Activated naive CD4-positive, alpha-beta T cell treated with anti-CD3 and anti-CD28 coated beads for 36 hours (primary cell): ENCODE results near the gene MAN1C1. TPM values are rescaled to one million over a fixed set of nuclear protein-coding genes. Genes with fewer than 3 reads are reported as not detected.
A peak's percentile ranks its signal among the peaks of the same experiment; 100 is the strongest.

Source experiments
- CTCF ChIA-PET: fragments of 350-600 bp; sonication (Branson Sonifier 250); formaldehyde crosslinking; loops from one replicate; lab custom pipeline; 2021; ENCODE audit warnings: antibody characterized with exemption; lab: Charles Lee
- DNase-seq: peaks from one replicate; pipeline ENCODE4 v3.0.0-alpha.2; 2020
- H3K27ac Mint-ChIP-seq: one replicate; pipeline ENCODE4 v1.8.0; 2021; ENCODE audit warnings: mild to moderate bottlenecking, mixed read lengths
- H3K27me3 Mint-ChIP-seq: one replicate; pipeline ENCODE4 v1.8.0; 2021; ENCODE audit warnings: low read depth, mixed read lengths
- H3K36me3 Mint-ChIP-seq: one replicate; pipeline ENCODE4 v1.8.0; 2021; ENCODE audit warnings: low read depth, mixed read lengths
- H3K4me1 Mint-ChIP-seq: one replicate; pipeline ENCODE4 v1.8.0; 2021; ENCODE audit warnings: low read depth, mixed read lengths
- H3K4me3 Mint-ChIP-seq: one replicate; pipeline ENCODE4 v1.8.0; 2021; ENCODE audit warnings: mild to moderate bottlenecking, moderate library complexity, mixed read lengths
- H3K9me3 Mint-ChIP-seq: one replicate; pipeline ENCODE4 v1.8.0; 2021; ENCODE audit warnings: mixed read lengths
- intact Hi-C: fragments of 100-400 bp; cut with micrococcal nuclease; formaldehyde crosslinking; loops from one replicate; pipeline ENCODE4 v1.15.1; 2023
- total RNA-seq, 2 experiments: library from RNA; stranded (reverse); gene quantifications; one replicate each; pipeline ENCODE4 v1.2.3, GENCODE V29; 2021

MAN1C1 gene
- total RNA-seq, 2 experiments from 2014 or later: 4.9 to 6.3 TPM

DNA sequence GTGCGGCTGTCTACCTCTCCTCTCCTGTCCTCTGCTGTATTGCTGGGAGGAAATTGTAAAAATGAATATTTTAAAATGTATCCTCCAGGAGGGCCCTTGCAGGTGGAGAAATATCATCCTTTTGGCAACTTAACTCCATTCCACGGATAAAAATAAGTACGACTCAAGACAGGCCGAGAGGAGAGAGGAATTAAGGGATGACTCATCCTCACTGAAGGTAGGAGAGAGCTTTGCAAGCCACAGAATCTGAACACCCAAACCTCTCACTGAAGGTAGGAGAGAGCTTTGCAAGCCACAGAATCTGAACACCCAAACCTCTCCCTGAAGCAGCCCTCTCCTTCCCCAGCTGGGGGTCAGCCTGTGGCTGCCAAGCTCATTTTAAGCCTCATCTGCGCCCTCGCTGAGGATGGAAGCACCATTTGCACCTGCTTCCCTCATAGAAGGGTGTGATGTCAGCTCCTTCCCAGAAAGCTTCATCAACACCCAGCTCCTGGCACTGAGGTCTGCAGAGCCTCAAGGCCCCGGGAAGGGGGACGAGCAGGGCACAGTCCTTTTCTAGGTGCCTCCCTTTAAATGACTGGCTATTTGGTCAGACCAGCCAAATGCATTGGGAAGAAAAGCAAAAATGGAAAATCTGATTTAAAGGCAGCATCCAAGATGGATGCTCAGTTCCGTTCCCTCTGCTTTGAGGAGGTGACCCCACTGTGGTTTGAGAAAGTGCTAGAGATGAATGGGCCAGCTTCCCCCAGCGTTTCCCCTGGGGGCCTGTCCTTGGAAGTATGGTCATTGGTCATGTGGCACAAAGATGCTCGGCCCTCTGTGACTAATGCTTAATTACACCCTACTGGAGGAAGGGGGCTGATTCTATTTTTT, 170.5 kb downstream of the MAN1C1 start:
- H3K9me3 Mint-ChIP-seq: no peaks in the 10 kb centered on the region
- H3K4me1 Mint-ChIP-seq: peaks cover 4% of the 10 kb centered on the region
- H3K4me3 Mint-ChIP-seq: no peak overlapping the region
- H3K27ac Mint-ChIP-seq: no peak overlapping the region
- no peaks in the 10 kb centered on the region for H3K27me3 Mint-ChIP-seq
- intact Hi-C loops: no loop called here
- no peak for DNase-seq
- H3K36me3 Mint-ChIP-seq: no peaks in the 10 kb centered on the region
- CTCF ChIA-PET: interaction anchor here (0.6 to 1.7 kb wide), 5 partner anchors 9 to 360 kb away, joined by 3 to 7 read pairs (median 4); no protein-coding TSS in a partner anchor

DNA sequence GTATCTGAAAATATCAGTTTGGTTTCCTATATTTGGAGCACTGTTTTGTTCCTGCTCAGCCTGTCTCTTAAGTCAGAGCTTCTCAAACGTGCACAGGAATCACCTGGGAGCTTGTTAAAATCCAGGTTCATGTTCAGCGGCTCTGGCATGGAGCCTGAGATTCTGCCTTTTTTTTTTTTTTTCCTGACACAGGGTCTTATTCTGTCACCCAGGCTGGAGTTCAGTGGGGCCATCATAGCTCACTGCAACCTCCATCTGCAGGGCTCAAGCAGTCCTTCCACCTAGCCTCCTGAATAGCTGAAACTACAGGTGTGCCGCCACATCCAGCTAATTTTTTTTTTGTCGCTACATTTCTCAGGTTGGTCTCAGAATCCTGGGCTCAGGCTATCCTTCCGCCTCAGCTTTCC, 171.2 kb downstream of the MAN1C1 start:
- H3K36me3 Mint-ChIP-seq: no peaks in the 10 kb centered on the region
- peaks cover 4% of the 10 kb centered on the region for H3K4me1 Mint-ChIP-seq
- H3K9me3 Mint-ChIP-seq: no peaks in the 10 kb centered on the region
- no peak overlapping the region for H3K4me3 Mint-ChIP-seq
- intact Hi-C loops: no loop called here
- H3K27ac Mint-ChIP-seq: no peak overlapping the region
- H3K27me3 Mint-ChIP-seq: no peaks in the 10 kb centered on the region
- CTCF ChIA-PET: interaction anchor here (0.6 to 1.7 kb wide), 5 partner anchors 8 to 360 kb away, joined by 3 to 7 read pairs (median 4); no protein-coding TSS in a partner anchor
- no peak for DNase-seq

DNA sequence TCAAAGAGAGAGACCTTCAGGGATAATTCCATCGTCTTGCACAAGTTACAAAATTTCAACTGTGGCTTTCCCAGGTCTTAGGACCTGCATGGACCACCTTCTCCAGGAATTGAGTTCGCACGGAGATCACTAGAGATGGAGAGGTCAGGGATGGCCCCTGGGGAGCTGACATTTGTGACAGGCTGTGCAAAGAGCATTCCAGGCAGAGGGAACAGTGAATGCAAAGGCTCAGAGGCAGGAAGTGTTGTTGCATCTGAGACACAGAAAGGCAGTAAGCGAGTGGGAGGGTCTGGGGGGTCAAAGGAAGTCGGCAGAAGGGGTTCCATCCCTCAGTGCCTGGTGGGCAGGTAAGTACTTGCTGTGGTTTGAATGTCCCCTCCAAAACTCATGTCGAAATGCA, 173.9 kb downstream of the MAN1C1 start:
- peaks cover 19% of the 10 kb centered on the region for H3K4me1 Mint-ChIP-seq
- H3K27ac Mint-ChIP-seq: no peak overlapping the region
- H3K9me3 Mint-ChIP-seq: no peaks in the 10 kb centered on the region

DNA sequence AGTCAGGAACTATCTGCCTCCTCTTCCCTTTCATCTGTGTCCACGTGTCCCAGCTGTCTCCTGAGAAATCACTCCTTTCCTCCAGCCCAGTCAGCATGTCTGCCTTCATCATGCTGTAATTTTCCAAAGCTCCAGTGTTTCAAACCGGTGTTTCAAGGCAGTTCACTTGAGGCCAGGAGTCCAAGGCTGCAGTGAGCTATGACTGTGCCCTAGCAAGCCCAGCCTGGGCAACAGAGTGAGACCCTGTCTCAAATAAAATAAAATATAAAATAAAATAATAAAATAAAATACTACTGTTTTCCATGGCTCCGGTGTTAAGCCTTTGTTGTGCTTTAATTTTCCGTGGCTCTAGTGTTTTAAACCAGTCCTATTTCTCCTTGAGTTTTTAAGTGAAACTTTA, 175.5 kb downstream of the MAN1C1 start:
- intact Hi-C loops: no loop called here
- Mint-ChIP-seq H3K9me3 (no peaks in the 10 kb centered on the region), H3K27ac (no peak overlapping the region), H3K4me3 (no peak overlapping the region), H3K36me3 (no peaks in the 10 kb centered on the region), H3K4me1 (peaks cover 32% of the 10 kb centered on the region), H3K27me3 (no peaks in the 10 kb centered on the region)
- DNase-seq: no peak
- CTCF ChIA-PET: interaction anchor here (1.4 to 5.5 kb wide), 2 partner anchors 9 to 182 kb away, joined by 4 to 46 read pairs; no protein-coding TSS in a partner anchor

More for the DNA sequence above, 173.9 kb downstream of the MAN1C1 start:
- intact Hi-C loops: no loop called here
- DNase-seq: no peak
- CTCF ChIA-PET: no interaction called here
- H3K4me3 Mint-ChIP-seq: no peak overlapping the region
- H3K36me3 Mint-ChIP-seq: no peaks in the 10 kb centered on the region
- H3K27me3 Mint-ChIP-seq: no peaks in the 10 kb centered on the region

DNA sequence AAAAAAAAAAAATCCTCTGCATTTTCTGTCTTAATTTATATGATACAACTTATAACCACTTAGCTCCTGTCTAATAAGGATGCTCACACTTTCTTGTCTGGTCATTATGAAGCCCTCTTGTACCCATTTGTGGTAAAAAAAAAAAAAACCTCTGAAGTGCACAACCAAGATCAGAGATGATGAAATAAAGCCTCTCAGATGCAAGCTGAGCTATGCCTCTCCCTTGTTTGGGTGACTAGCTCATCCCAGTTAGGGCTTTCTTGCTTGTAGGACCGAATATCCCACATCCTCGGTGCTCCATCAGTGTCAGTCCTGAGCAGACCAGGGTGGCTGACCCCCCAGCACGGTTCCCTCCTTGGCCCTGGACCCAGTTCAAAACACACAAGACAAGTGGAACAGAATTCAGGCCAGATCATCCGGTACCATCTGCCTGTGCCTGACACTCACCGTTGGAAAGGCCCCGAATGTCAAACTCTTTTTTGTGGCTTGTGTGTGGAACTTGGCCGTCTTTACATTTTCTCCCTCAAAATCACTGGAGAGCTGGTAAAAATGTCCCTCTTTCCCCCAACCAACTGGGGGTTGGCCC, 177.1 kb downstream of the MAN1C1 start:
- Mint-ChIP-seq H3K4me3 (no peak overlapping the region), H3K36me3 (no peaks in the 10 kb centered on the region), H3K4me1 (peaks cover 41% of the 10 kb centered on the region), H3K27ac (no peak overlapping the region), H3K27me3 (no peaks in the 10 kb centered on the region), H3K9me3 (no peaks in the 10 kb centered on the region)
- CTCF ChIA-PET: interaction anchor here (0.6 to 5.5 kb wide), 7 partner anchors 8 to 273 kb away, joined by 3 to 46 read pairs (median 4); no protein-coding TSS in a partner anchor
- DNase-seq: no peak
- intact Hi-C loops: no loop called here

DNA sequence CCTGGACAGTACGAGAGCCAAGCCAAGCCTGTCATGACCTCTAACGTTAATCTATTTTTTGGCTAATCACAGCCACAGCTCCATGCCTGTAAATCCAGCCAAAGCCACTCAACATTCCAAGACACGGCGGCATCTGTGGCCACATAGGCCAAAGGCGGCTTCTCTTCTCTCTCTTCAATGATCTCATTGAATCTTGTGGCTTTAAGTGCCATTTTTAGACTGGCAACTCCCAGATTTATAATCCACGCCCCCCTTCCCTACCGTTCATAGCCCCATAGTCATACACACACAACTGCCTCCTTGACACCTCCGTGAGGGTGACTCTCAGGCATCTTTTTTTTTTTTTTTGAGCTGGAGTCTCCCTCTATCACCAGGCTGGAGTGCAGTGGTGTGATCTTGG, 177.7 kb downstream of the MAN1C1 start:
- CTCF ChIA-PET: interaction anchor here (1.2 to 5.5 kb wide), 4 partner anchors 20 to 184 kb away, joined by 3 to 46 read pairs (median 4); no protein-coding TSS in a partner anchor
- H3K9me3 Mint-ChIP-seq: no peaks in the 10 kb centered on the region
- no peak overlapping the region for H3K4me3 Mint-ChIP-seq
- no peak for DNase-seq
- peak overlapping the region; percentile 2 for H3K27ac Mint-ChIP-seq
- intact Hi-C loops: no loop called here
- no peaks in the 10 kb centered on the region for H3K27me3 Mint-ChIP-seq
- H3K36me3 Mint-ChIP-seq: no peaks in the 10 kb centered on the region
- H3K4me1 Mint-ChIP-seq: peaks cover 41% of the 10 kb centered on the region

DNA sequence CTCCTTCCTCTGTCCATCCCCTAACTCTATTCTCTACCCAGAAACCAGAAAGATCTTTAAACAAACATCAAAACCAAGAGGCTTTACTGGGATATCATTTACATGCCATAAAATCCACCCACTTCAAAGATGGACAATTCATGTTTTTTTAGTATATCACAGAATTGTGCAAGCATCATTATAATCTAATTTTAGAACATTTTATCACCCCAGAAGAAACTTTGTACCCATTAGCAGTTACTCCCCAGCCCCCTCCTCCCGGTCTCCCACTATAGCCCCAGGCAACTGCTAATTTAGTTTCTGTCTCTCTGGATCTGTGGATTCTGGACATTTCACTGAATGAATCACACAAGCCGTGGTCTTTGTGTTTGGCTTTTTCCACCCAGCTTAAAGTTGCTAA, 178.6 kb downstream of the MAN1C1 start:
- intact Hi-C loops: loop anchor here (5.0 kb wide), 3 partner anchors 83 to 248 kb away; no protein-coding TSS in a partner anchor
- Mint-ChIP-seq H3K27me3 (no peaks in the 10 kb centered on the region), H3K36me3 (no peaks in the 10 kb centered on the region), H3K27ac (no peak overlapping the region), H3K4me3 (no peak overlapping the region), H3K9me3 (no peaks in the 10 kb centered on the region), H3K4me1 (peaks cover 45% of the 10 kb centered on the region)
- DNase-seq: no peak
- CTCF ChIA-PET: interaction anchor here (0.7 to 5.5 kb wide), 8 partner anchors 15 to 245 kb away, joined by 3 to 46 read pairs (median 6); no protein-coding TSS in a partner anchor

DNA sequence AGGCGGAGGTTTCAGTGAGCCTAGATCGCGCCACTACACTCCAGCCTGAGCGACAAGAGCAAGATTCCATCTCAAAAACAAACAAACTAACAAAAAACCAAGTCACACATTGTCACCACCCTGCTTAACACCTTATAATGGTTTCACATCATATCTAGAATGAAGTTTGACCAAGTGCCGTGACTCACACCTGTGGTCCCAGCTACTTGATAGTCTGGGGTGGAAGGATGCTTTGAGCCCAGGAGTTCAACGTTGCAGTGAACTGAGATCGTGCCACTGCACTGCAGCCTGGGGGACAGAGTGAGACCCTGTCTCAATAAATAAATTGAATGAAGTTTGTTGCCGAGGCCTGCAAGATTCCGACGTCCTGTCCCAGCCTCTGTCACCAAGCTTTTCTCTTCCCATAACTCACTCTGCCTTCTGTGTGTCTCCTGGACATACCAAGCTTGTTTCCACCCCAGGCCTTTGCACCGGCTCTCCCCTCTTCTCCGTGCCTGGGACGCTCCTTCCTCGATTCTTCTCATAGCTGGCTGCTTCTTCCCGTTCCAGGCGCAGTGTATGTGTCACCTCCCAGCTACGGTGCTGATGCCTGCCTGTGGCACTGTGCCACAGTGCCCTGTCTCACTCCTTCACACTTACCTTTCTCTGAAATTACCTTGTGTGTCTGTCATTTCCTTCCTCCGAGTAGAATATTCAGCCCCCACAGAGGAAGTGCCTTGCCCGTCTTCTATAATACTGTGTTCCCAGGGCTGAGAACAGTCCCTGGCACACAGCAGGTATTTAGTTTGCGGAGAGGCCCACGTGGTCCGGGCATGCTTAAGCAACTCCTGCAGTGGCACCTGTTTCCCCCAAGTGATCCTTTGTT, 179.6 kb downstream of the MAN1C1 start:
- Mint-ChIP-seq H3K4me3 (peak overlapping the region; percentile 76), H3K36me3 (peaks cover 1% of the 10 kb centered on the region), H3K9me3 (no peaks in the 10 kb centered on the region), H3K27me3 (no peaks in the 10 kb centered on the region), H3K4me1 (peaks cover 52% of the 10 kb centered on the region), H3K27ac (peak overlapping the region; percentile 75)
- peak; percentile 72 for DNase-seq
- CTCF ChIA-PET: interaction anchor here (0.6 to 5.5 kb wide), 19 partner anchors 9 to 292 kb away, joined by 3 to 46 read pairs (median 5); no protein-coding TSS in a partner anchor
- intact Hi-C loops: loop anchor here (1.0 to 5.0 kb wide), 8 partner anchors 21 to 249 kb away; no protein-coding TSS in a partner anchor

DNA sequence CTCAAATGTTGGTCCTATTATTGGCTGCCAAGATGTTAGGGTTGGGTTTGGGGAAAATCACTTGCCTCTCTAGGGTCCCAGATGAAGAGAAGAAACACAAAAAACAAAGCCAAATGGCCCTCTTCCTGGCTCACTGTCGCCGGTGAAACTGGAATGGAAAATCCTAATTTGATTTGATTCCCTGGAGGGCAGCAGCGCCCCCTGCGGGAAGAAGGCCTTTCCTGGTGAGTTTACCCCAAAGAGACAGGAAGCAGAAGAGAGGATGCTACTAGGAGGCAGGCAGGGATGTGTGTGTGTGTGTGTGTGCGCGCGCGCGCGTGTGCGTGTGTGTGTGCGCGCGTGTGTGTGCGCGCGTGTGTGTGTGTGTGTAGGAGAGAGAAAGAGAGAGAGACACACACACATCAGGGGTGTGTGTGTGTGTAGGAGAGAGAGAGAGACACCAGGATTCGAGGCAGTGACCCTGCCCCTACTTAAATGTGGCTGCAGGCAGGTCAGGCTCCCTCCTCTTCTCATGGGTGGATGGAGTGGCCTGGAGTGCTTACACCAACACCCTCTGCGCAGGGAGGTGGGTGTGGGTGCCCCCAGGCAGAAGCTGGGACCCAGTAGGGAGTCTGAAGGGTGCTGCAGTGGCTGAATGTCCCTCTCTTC, 180.3 kb downstream of the MAN1C1 start:
- Mint-ChIP-seq H3K4me3 (peak overlapping the region; percentile 76), H3K27me3 (no peaks in the 10 kb centered on the region), H3K4me1 (peaks cover 58% of the 10 kb centered on the region), H3K9me3 (peaks cover under 1% of the 10 kb centered on the region), H3K27ac (peak overlapping the region; percentile 75), H3K36me3 (peaks cover 1% of the 10 kb centered on the region)
- intact Hi-C loops: loop anchor here (1.0 to 5.0 kb wide), 8 partner anchors 22 to 250 kb away; no protein-coding TSS in a partner anchor
- CTCF ChIA-PET: interaction anchor here (0.7 to 5.5 kb wide), 21 partner anchors 17 to 293 kb away, joined by 3 to 46 read pairs (median 4); partner anchors contain the start of gene MTFR1L
- peak; percentile 96 for DNase-seq

DNA sequence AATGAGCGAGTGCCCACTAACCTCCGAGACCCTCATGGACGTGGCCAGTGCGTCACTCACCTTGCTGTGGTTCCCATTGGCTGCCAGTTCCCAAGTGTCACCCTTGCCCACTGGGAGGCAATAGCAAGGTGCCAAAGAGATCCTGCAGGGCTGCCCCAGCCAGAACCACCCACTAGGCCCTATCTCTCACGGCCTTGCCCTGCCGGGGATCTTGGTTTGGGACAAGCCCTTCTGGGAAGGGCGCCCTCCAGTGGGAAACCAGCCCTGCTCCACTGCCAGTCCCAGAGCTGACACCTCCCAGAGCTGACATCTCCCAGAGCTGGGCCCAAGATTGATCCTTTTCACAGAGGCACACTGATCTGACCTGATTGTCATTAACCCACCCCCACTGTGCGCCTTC, 181.3 kb downstream of the MAN1C1 start:
- intact Hi-C loops: loop anchor here (2.0 to 5.0 kb wide), 5 partner anchors 86 to 251 kb away; no protein-coding TSS in a partner anchor
- DNase-seq: peak; percentile 69
- peaks cover 3% of the 10 kb centered on the region for H3K9me3 Mint-ChIP-seq
- no peaks in the 10 kb centered on the region for H3K27me3 Mint-ChIP-seq
- H3K4me1 Mint-ChIP-seq: peaks cover 68% of the 10 kb centered on the region
- peaks cover 4% of the 10 kb centered on the region for H3K36me3 Mint-ChIP-seq
- H3K27ac Mint-ChIP-seq: no peak overlapping the region
- CTCF ChIA-PET: interaction anchor here (0.6 to 3.9 kb wide), 18 partner anchors 18 to 278 kb away, joined by 3 to 32 read pairs (median 5); partner anchors contain the start of gene MTFR1L
- peak overlapping the region; percentile 13 for H3K4me3 Mint-ChIP-seq
